NB4 (cell line): Measurements from ENCODE around the gene PHRF1.

Experiments
- DNase-seq: peaks from one replicate; pipeline ENCODE4 v3.0.0; 2010; ENCODE audit warnings: low read depth
- H3K4me3 ChIP-seq: one replicate; pipeline ENCODE4 v1.5.1; 2011; ENCODE audit warnings: mild to moderate bottlenecking, low read depth, low read length, moderate library complexity
- CTCF ChIP-seq: IDR thresholded peaks from one replicate; pipeline ENCODE4 v1.5.1; 2012; ENCODE audit warnings: low read depth, low read length
- MAX ChIP-seq: IDR thresholded peaks from 2 replicates; pipeline ENCODE4 v1.6.1; 2011; ENCODE audit warnings: low read depth, low read length
- MYC ChIP-seq: IDR thresholded peaks from 2 replicates; pipeline ENCODE4 v1.6.1; 2011; ENCODE audit warnings: low read depth, low read length
- POLR2A ChIP-seq: IDR thresholded peaks from 2 replicates; pipeline ENCODE4 v1.6.1; 2011; ENCODE audit warnings: mild to moderate bottlenecking; ENCODE audit not compliant: insufficient read length; ENCODE audit errors: extremely low read depth

PHRF1 gene

GRCh38 chr11:598005-598680, 21.9 kb downstream of the PHRF1 start:
- no peak for TF ChIP-seq MYC
- TF ChIP-seq CTCF = no peak
- no peak for TF ChIP-seq POLR2A
- TF ChIP-seq MAX = no peak
- no peak overlapping the region for H3K4me3 ChIP-seq
- DNase-seq = no peak

- no peak for DNase-seq
- TF ChIP-seq MAX = no peak
- no peak for TF ChIP-seq POLR2A
- no peak for TF ChIP-seq MYC
- TF ChIP-seq CTCF = no peak
- no peak overlapping the region for H3K4me3 ChIP-seq
These were observed 25.4 kb downstream of the PHRF1 start for GRCh38 chr11:601573-602245.

GRCh38 chr11:603154-603553, 26.9 kb downstream of the PHRF1 start:
- no peak for TF ChIP-seq MAX
- TF ChIP-seq MYC = no peak
- no peak for TF ChIP-seq POLR2A
- no peak for TF ChIP-seq CTCF
- H3K4me3 ChIP-seq = no peak overlapping the region
- no peak for DNase-seq

GRCh38 chr11:605286-606129, 29.2 kb downstream of the PHRF1 start:
- DNase-seq = no peak
- H3K4me3 ChIP-seq = no peak overlapping the region
- TF ChIP-seq POLR2A = no peak

GRCh38 chr11:606245-606644, 30.0 kb downstream of the PHRF1 start:
- TF ChIP-seq MAX = no peak
- TF ChIP-seq CTCF = no peak
- TF ChIP-seq MYC = no peak
- TF ChIP-seq POLR2A = no peak
- DNase-seq = no peak
- H3K4me3 ChIP-seq = no peak overlapping the region
